B cell (primary cell): ENCODE measurements around the gene ZFP82. TPM values are rescaled to one million over a fixed set of nuclear protein-coding genes. Genes with fewer than 3 reads are reported as not detected.
A peak's percentile ranks its signal among the peaks of the same experiment; 100 is the strongest.

Source experiments
- ATAC-seq: fragments of 200-7000 bp; cut with Tn5 transposase; one replicate; pipeline ENCODE4 v1.10.0; 2021; ENCODE audit warnings: low read depth, mild to moderate bottlenecking, moderate number of reproducible peaks, moderate library complexity
- CTCF ChIA-PET: fragments of 350-600 bp; sonication (Branson Sonifier 250); formaldehyde crosslinking; loops from one replicate; lab custom pipeline; 2021; ENCODE audit warnings: antibody characterized with exemption, inconsistent platforms; lab: Charles Lee
- POLR2A ChIA-PET: fragments of 350-600 bp; sonication (Branson Sonifier 250); formaldehyde crosslinking; loops from one replicate; lab custom pipeline; 2021; ENCODE audit warnings: antibody characterized with exemption; lab: Charles Lee
- DNase-seq: peaks from one replicate; pipeline ENCODE4 v3.0.0; 2013
- H2AFZ ChIP-seq: 2 replicates; pipeline ENCODE4 v1.6.1; 2012; ENCODE audit warnings: mild to moderate bottlenecking, low read depth, low read length; ENCODE audit not compliant: insufficient read depth, poor library complexity, severe bottlenecking
- H3K27ac ChIP-seq, 2 donors: 1 replicate in 1 of 2; 2 replicates in 1 of 2; pipeline ENCODE4 v1.5.1; 2012 to 2013; ENCODE audit warnings: low read length in 2 of 2, mild to moderate bottlenecking in 2 of 2, moderate library complexity in 1 of 2
- H3K27me3 ChIP-seq, 4 experiments: fragments of 200-600 bp in 1 of 4; sonication (generic) in 1 of 4; replicated peaks in 1 of 4; 1 replicate in 2 of 4; 2 replicates in 2 of 4; pipeline versions ENCODE4 v1.6.1 to v1.7.0; 2013 to 2016; ENCODE audit warnings: low read length in 3 of 4, mild to moderate bottlenecking in 2 of 4, mixed read lengths in 1 of 4, moderate library complexity in 1 of 4; ENCODE audit not compliant: insufficient read depth in 4 of 4, control insufficient read depth in 3 of 4; ENCODE audit errors: control extremely low read depth in 1 of 4
- H3K36me3 ChIP-seq, 2 experiments: replicated peaks in 1 of 2; 1 replicate in 1 of 2; 2 replicates in 1 of 2; pipeline versions ENCODE4 v1.6.1 to v1.7.1; 2013; ENCODE audit warnings: low read length in 1 of 2; ENCODE audit not compliant: insufficient read depth in 2 of 2, control insufficient read depth in 1 of 2; ENCODE audit errors: control extremely low read depth in 1 of 2, extremely low read depth in 1 of 2
- H3K4me1 ChIP-seq, 2 donors: fragments of 200-600 bp in 1 of 2; sonication (generic) in 1 of 2; 1 replicate in 1 of 2; 2 replicates in 1 of 2; pipeline versions ENCODE4 v1.5.1 to v1.6.1; 2013 to 2017; ENCODE audit warnings: low read length in 2 of 2; ENCODE audit not compliant: control insufficient read depth in 2 of 2, insufficient read depth in 2 of 2
- H3K4me2 ChIP-seq: replicated peaks from 2 replicates; pipeline ENCODE3; 2012; ENCODE audit warnings: mild to moderate bottlenecking, low read depth, low read length; ENCODE audit not compliant: poor library complexity, severe bottlenecking
- H3K4me3 ChIP-seq, 5 experiments: fragments of 200-600 bp in 1 of 5; sonication (generic) in 1 of 5; 1 replicate in 3 of 5; 2 replicates in 2 of 5; pipeline versions ENCODE4 v1.5.1 to v1.7.0; 2011 to 2016; ENCODE audit warnings: low read length in 4 of 5, mild to moderate bottlenecking in 4 of 5, low read depth in 2 of 5, control low read depth in 1 of 5, moderate library complexity in 1 of 5; ENCODE audit not compliant: insufficient read depth in 1 of 5; ENCODE audit errors: control extremely low read depth in 1 of 5, extremely low read depth in 1 of 5
- H3K79me2 ChIP-seq: fragments of 200-600 bp; sonication (generic); one replicate; pipeline ENCODE4 v1.6.0; 2016; ENCODE audit warnings: low read length; ENCODE audit not compliant: control insufficient read depth, insufficient read depth
- H3K9ac ChIP-seq: fragments of 200-600 bp; sonication (generic); 2 replicates; pipeline ENCODE4 v1.6.1; 2017; ENCODE audit warnings: mild to moderate bottlenecking, low read length, moderate library complexity
- H3K9me3 ChIP-seq, 3 donors: one replicate each; pipeline versions ENCODE4 v1.6.1 to v1.7.1; 2013; ENCODE audit warnings: low read length in 2 of 3; ENCODE audit not compliant: control insufficient read depth in 2 of 3, insufficient read depth in 1 of 3; ENCODE audit errors: control extremely low read depth in 1 of 3
- H4K20me1 ChIP-seq: 2 replicates; pipeline ENCODE4 v1.6.0; 2012; ENCODE audit warnings: mild to moderate bottlenecking, low read length; ENCODE audit not compliant: insufficient read depth, control insufficient read depth, poor library complexity, severe bottlenecking
- H3K27ac Mint-ChIP-seq: one replicate; pipeline ENCODE4 v1.8.0; 2021; ENCODE audit warnings: mixed read lengths
- H3K27me3 Mint-ChIP-seq: one replicate; pipeline ENCODE4 v1.8.0; 2021; ENCODE audit warnings: mixed read lengths
- H3K4me1 Mint-ChIP-seq: one replicate; pipeline ENCODE4 v1.8.0; 2021; ENCODE audit warnings: mixed read lengths
- H3K4me3 Mint-ChIP-seq: one replicate; pipeline ENCODE4 v1.8.0; 2021; ENCODE audit warnings: mixed read lengths
- H3K9me3 Mint-ChIP-seq: one replicate; pipeline ENCODE4 v1.8.0; 2022; ENCODE audit warnings: mixed read lengths; ENCODE audit not compliant: insufficient read depth
- EZH2 ChIP-seq: IDR thresholded peaks from 2 replicates; pipeline ENCODE4 v1.6.1; 2012; ENCODE audit warnings: borderline replicate concordance, low read depth, mild to moderate bottlenecking, moderate library complexity, low read length; ENCODE audit not compliant: insufficient read depth, poor library complexity, severe bottlenecking
- WGBS: methylation state at CpG from one replicate; pipeline ENCODE4 v1.1.5; 2013; ENCODE audit warnings: missing lambda C conversion rate; ENCODE audit not compliant: insufficient coverage; 5-methylcytosine and 5-hydroxymethylcytosine counted together
- intact Hi-C: fragments of 100-400 bp; cut with micrococcal nuclease; formaldehyde crosslinking; loops from one replicate; pipeline ENCODE4 v1.10.0; 2022
- polyA plus RNA-seq: library from polyadenylated mRNA; depleted of rRNA; stranded (reverse); fragments of >200 nt; gene quantifications from 2 replicates; pipeline ENCODE4 v1.2.3, GENCODE V29; 2012
- total RNA-seq, 2 donors: library from RNA; stranded (reverse); fragments of 120-200 nt in 1 of 2; gene quantifications; 1 replicate in 1 of 2; 2 replicates in 1 of 2; pipeline versions ENCODE4 v1.2.3 to v1.2.4, GENCODE V29; 2013 to 2022
- TF ChIP-seq, protein P1 (sequence below): fragments of 200-600 bp; IDR thresholded peaks from one replicate; pipeline ENCODE4 v1.8.0; 2022; ENCODE audit warnings: antibody characterized with exemption, mild to moderate bottlenecking

ZFP82 gene
- total and polyA plus RNA-seq, 2 donors (not counting 1 experiment from before 2014, with no cell fraction given): 7.7 to 14.4 TPM

DNA sequence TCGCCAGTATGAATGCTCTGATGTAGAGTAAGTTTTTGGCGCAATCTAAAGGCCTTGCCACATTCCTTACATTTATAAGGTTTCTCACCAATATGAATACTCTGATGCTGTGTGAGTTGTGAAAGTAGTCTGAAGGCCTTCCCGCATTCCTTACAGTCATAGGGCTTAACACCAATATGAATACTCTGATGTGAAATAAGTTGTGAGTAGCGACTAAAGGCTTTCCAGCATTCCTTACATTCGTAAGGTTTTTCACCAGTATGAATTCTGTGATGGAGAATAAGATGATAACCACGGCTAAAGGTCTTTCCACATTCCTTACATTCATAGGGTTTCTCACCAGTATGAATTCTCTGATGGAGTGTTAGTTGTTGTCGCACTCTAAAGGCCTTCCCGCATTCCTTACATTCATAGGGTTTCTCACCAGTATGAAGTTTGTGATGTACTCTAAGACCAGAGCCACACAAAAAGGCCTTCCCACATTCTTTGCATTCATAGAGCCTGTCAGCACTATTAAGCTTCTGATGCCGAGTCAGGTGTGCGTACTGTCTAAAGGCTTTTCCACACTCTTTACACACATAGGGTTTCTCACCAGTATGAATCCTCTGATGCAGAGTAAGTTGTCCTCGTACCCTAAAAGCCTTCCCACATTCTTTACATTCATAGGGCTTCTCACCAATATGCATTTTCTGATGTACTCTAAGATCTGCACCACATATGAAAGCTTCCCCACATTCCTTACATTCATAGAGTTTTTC lies 25.3 kb downstream of the ZFP82 start:
- no peaks in the 10 kb centered on the region for H3K27me3 Mint-ChIP-seq
- H3K27ac Mint-ChIP-seq: no peak overlapping the region
- DNase-seq: no peak
- H3K9me3 Mint-ChIP-seq: peaks cover 25% of the 10 kb centered on the region
- no peak overlapping the region for H3K4me3 ChIP-seq
- H3K36me3 ChIP-seq: peaks cover 25 to 33% of the 10 kb centered on the region in 2 experiments
- H3K4me1 Mint-ChIP-seq: peaks cover 2% of the 10 kb centered on the region
- no peak overlapping the region for H3K27ac ChIP-seq
- H3K4me1 ChIP-seq: no peaks in the 10 kb centered on the region
- no peak overlapping the region for H3K4me2 ChIP-seq
- no peak overlapping the region for H3K9ac ChIP-seq
- no peak overlapping the region for H2AFZ ChIP-seq
- H3K4me3 Mint-ChIP-seq: no peak overlapping the region
- ChIA-PET CTCF (no interaction called here), POLR2A (no interaction called here)
- H4K20me1 ChIP-seq: no peaks in the 10 kb centered on the region
- TF ChIP-seq EZH2: no peak
- TF ChIP-seq, protein P1, sequence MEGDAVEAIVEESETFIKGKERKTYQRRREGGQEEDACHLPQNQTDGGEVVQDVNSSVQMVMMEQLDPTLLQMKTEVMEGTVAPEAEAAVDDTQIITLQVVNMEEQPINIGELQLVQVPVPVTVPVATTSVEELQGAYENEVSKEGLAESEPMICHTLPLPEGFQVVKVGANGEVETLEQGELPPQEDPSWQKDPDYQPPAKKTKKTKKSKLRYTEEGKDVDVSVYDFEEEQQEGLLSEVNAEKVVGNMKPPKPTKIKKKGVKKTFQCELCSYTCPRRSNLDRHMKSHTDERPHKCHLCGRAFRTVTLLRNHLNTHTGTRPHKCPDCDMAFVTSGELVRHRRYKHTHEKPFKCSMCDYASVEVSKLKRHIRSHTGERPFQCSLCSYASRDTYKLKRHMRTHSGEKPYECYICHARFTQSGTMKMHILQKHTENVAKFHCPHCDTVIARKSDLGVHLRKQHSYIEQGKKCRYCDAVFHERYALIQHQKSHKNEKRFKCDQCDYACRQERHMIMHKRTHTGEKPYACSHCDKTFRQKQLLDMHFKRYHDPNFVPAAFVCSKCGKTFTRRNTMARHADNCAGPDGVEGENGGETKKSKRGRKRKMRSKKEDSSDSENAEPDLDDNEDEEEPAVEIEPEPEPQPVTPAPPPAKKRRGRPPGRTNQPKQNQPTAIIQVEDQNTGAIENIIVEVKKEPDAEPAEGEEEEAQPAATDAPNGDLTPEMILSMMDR: no peak
- intact Hi-C loops: no loop called here
- no peak for ATAC-seq
- 100% methylated on average over 2 of the region's 11 CpGs for WGBS
- peaks cover 10% of the 10 kb centered on the region for H3K79me2 ChIP-seq
- no peaks in the 10 kb centered on the region for H3K27me3 ChIP-seq
- peaks cover 35 to 60% (median 47%) of the 10 kb centered on the region in 3 donors for H3K9me3 ChIP-seq

DNA sequence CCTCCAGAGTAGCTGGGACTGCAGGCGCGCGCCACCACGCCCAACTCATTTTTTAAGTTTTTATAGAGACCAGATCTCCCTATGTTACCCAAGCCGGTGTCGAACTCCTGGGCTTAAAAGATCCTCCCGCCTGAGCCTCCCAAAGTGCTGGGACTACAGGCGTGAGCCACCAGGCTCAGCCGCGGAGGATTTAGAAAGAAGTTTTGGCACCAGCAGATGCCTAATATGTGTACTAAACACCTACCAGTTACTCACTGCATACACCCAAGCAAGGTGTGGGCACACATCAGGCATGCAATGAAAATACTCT lies 39.0 kb downstream of the ZFP82 start:
- ATAC-seq (no peak), DNase-seq (no peak)
- H3K27ac Mint-ChIP-seq: peak overlapping the region; percentile 97
- ChIA-PET CTCF (interaction anchor here (0.8 to 3.1 kb wide), 3 partner anchors 109 to 393 kb away, joined by 3 to 13 read pairs (median 3); partner anchors contain the start of genes ZNF566 and ZNF850), POLR2A (interaction anchor here (0.7 to 1.6 kb wide), 7 partner anchors 9 to 226 kb away, joined by 3 to 8 read pairs (median 4); partner anchors contain the start of genes ZNF260, ZNF382, ZNF529 and ZNF566)
- H4K20me1 ChIP-seq: no peaks in the 10 kb centered on the region
- no peaks in the 10 kb centered on the region for H3K9me3 Mint-ChIP-seq
- no peaks in the 10 kb centered on the region for H3K27me3 Mint-ChIP-seq
- H3K79me2 ChIP-seq: peaks cover 29% of the 10 kb centered on the region
- peak overlapping the region; percentile 97 for H2AFZ ChIP-seq
- H3K4me3 ChIP-seq: peak overlapping the region in 4 of 5 experiments; percentile 83 to 95 (median 90)
- H3K4me3 Mint-ChIP-seq: peak overlapping the region; percentile 82
- H3K4me1 Mint-ChIP-seq: peaks cover 19% of the 10 kb centered on the region
- H3K4me1 ChIP-seq: peaks cover 13 to 19% of the 10 kb centered on the region in 2 donors
- H3K9me3 ChIP-seq: peaks cover 0 to 11% (median 3%) of the 10 kb centered on the region in 3 donors
- TF ChIP-seq, protein P1: no peak
- no peak for TF ChIP-seq EZH2
- WGBS: 68% methylated on average over 10 of the region's 10 CpGs
- intact Hi-C loops: loop anchor here (1.0 to 5.0 kb wide), 14 partner anchors 22 to 1088 kb away; partner anchors contain the start of genes ZFP82, ZNF260, ZNF345 and ZNF383
- H3K27me3 ChIP-seq: no peaks in the 10 kb centered on the region
- peak overlapping the region; percentile 96 for H3K9ac ChIP-seq
- H3K36me3 ChIP-seq: no peaks in the 10 kb centered on the region
- peak overlapping the region; percentile 94 for H3K4me2 ChIP-seq
- peak overlapping the region; percentile 83 to 94 for H3K27ac ChIP-seq
